Neural progenitor cell (in vitro differentiated cells): ENCODE measurements around the gene NT5DC3.

ENCODE experiments used
- CTCF ChIP-seq: fragments of 200-600 bp; sonication (generic); IDR thresholded peaks from 2 replicates; pipeline ENCODE4 v1.5.1; 2017; ENCODE audit warnings: antibody characterized with exemption, mild to moderate bottlenecking
- EZH2 ChIP-seq: fragments of 200-600 bp; sonication (generic); IDR thresholded peaks from 2 replicates; pipeline ENCODE4 v1.6.1; 2017; ENCODE audit warnings: antibody characterized with exemption, mild to moderate bottlenecking, moderate library complexity
- EZH2phosphoT487 ChIP-seq: fragments of 200-600 bp; sonication (generic); IDR thresholded peaks from 2 replicates; pipeline ENCODE4 v1.6.1; 2017; ENCODE audit warnings: antibody characterized with exemption

- no peak for TF ChIP-seq CTCF
- TF ChIP-seq EZH2 = no peak
- no peak for TF ChIP-seq EZH2phosphoT487
Measured at GRCh38 chr12:103807561-103808238, 33.3 kb downstream of the NT5DC3 start.
